CD4-positive, alpha-beta T cell treated with Interleukin-4 for 4 hours (primary cell): ENCODE data around the gene GRM5.
A peak's percentile ranks its signal among the peaks of the same experiment; 100 is the strongest.

Experiments
- DNase-seq: peaks from one replicate; pipeline ENCODE4 v3.0.0-alpha.2; 2020

The GRM5 gene

GRCh38 chr11:88604260-88604659 lies 461.5 kb downstream of the GRM5 start:
- no peak for DNase-seq

GRCh38 chr11:88603091-88603867 lies 462.5 kb downstream of the GRM5 start:
- no peak for DNase-seq

GRCh38 chr11:88597387-88597786 lies 468.4 kb downstream of the GRM5 start:
- DNase-seq = no peak

GRCh38 chr11:88596786-88597185 lies 469.0 kb downstream of the GRM5 start:
- no peak for DNase-seq

GRCh38 chr11:88594274-88594950 lies 471.4 kb downstream of the GRM5 start:
- no peak for DNase-seq

- DNase-seq = no peak
These were observed 475.4 kb downstream of the GRM5 start for GRCh38 chr11:88590361-88590760.

GRCh38 chr11:88583251-88583650 lies 482.5 kb downstream of the GRM5 start:
- DNase-seq = no peak

GRCh38 chr11:88579466-88579865 lies 486.3 kb downstream of the GRM5 start:
- no peak for DNase-seq

- DNase-seq = no peak
These were observed 489.0 kb downstream of the GRM5 start for GRCh38 chr11:88576741-88577140.

- DNase-seq = no peak
These were observed 489.9 kb downstream of the GRM5 start for GRCh38 chr11:88575916-88576315.

- no peak for DNase-seq
These were observed 496.4 kb downstream of the GRM5 start for GRCh38 chr11:88569342-88569741.

- DNase-seq = no peak
These were observed 510.0 kb downstream of the GRM5 start for GRCh38 chr11:88555829-88556202.

- no peak for DNase-seq
These were observed 510.6 kb downstream of the GRM5 start for GRCh38 chr11:88555018-88555828.

- DNase-seq = no peak
These were observed 512.6 kb downstream of the GRM5 start for GRCh38 chr11:88553204-88553603.

- DNase-seq = peak; percentile 21
These were observed 513.3 kb downstream of the GRM5 start for GRCh38 chr11:88552379-88553062.

GRCh38 chr11:88544656-88545280 lies 521.0 kb downstream of the GRM5 start:
- no peak for DNase-seq

- DNase-seq = peak; percentile 75
These were observed 521.7 kb downstream of the GRM5 start for GRCh38 chr11:88543902-88544655.

GRCh38 chr11:88541006-88541405 lies 524.8 kb downstream of the GRM5 start:
- DNase-seq = no peak

- DNase-seq = no peak
These were observed 527.7 kb downstream of the GRM5 start for GRCh38 chr11:88538098-88538497.

- DNase-seq = no peak
These were observed 528.2 kb downstream of the GRM5 start for GRCh38 chr11:88537613-88538012.

GRCh38 chr11:88536616-88537265 lies 529.0 kb downstream of the GRM5 start:
- no peak for DNase-seq
